ENCODE measurements around the gene INPP5A. TPM values are rescaled to one million over a fixed set of nuclear protein-coding genes. Genes with fewer than 3 reads are reported as not detected.
"Not testable (repeated sequence)": the region's sequence is repeated elsewhere in the genome, so short reads cannot be mapped to it uniquely, and the experiment has no call there.

The INPP5A gene, protein sequence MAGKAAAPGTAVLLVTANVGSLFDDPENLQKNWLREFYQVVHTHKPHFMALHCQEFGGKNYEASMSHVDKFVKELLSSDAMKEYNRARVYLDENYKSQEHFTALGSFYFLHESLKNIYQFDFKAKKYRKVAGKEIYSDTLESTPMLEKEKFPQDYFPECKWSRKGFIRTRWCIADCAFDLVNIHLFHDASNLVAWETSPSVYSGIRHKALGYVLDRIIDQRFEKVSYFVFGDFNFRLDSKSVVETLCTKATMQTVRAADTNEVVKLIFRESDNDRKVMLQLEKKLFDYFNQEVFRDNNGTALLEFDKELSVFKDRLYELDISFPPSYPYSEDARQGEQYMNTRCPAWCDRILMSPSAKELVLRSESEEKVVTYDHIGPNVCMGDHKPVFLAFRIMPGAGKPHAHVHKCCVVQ
- total RNA-seq (ENCODE audit: insufficient read depth, low replicate concordance): 103 TPM

GRCh38 chr10:132537684-132538001 is at the start of gene INPP5A:
INPP5A (plus strand) TSS chr10:132537787; CDS start chr10:132538097, 310 bp downstream.
- no peak for DNase-seq (ENCODE audit: low spot score)

- DNase-seq (ENCODE audit: low spot score): no peak
These were observed 49.3 kb upstream of the INPP5A start for GRCh38 chr10:132488231-132488821.

DNA sequence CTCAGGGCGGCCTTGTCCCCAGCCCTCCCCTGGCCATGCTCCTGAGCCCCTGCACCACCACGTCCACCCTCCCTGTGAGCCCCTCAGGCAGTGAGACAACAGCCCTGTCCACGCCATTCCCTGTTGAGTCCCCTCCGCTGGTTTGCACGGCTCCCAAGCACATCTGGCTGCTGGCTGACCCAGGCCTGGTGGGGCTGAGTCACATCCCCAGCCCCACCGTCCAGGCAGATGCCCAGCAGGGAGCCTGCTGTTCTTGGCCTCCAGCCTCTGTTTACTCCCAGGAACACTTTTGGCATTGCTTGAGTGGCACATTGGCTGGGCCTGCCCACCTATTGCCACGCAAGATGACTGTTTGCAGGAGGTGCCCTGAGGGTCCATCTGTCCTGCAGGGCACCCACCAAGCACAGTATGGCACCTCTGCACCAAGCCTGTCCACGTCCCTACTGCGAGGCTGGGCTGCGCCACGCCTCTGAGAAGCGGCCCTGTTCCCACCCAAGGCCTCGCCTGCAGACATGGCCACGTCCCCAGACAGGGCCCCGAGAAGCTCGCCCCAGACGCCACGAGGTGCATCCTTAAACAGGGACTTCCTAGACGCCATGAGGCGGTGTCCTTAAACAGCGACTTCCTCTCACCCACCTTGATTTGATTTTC is 48.4 kb upstream of the INPP5A start:
- no peak for DNase-seq (ENCODE audit: low spot score)

GRCh38 chr10:132489704-132490534 is 47.7 kb upstream of the INPP5A start:
- no peak for DNase-seq (ENCODE audit: low spot score)

GRCh38 chr10:132491534-132491933 is 46.1 kb upstream of the INPP5A start:
- not testable (repeated sequence) for DNase-seq (ENCODE audit: low spot score)

- peak; percentile 41 for DNase-seq (ENCODE audit: low spot score)
These were observed 45.1 kb upstream of the INPP5A start for GRCh38 chr10:132492323-132493025.

DNA sequence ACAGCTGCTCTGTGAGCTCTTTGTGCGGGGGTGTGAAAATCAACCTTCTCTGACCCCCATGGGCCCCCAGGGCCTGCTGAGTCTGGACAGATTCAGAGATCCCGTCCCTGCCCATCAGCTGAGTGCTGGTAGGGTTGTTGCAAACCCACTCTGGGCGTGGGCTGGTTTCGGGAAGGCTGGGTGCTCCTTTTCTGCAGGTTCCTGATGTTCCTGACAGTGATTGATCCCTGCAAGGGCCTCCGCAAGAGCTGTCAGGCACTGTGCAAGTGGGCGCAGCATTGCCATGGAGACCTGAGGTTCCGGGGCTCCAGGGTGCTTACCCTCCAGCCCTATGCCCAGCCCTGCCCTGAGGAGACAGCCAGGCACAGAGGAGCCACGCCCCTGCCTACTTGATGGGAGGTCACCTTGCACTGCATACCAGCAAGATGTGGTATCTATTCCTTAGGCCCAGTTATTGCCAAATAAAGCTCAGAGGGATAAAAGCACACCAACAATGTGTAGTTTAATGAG is 44.3 kb upstream of the INPP5A start:
- no peak for DNase-seq (ENCODE audit: low spot score)

- no peak for DNase-seq (ENCODE audit: low spot score)
These were observed 43.8 kb upstream of the INPP5A start for GRCh38 chr10:132493756-132494290.

DNA sequence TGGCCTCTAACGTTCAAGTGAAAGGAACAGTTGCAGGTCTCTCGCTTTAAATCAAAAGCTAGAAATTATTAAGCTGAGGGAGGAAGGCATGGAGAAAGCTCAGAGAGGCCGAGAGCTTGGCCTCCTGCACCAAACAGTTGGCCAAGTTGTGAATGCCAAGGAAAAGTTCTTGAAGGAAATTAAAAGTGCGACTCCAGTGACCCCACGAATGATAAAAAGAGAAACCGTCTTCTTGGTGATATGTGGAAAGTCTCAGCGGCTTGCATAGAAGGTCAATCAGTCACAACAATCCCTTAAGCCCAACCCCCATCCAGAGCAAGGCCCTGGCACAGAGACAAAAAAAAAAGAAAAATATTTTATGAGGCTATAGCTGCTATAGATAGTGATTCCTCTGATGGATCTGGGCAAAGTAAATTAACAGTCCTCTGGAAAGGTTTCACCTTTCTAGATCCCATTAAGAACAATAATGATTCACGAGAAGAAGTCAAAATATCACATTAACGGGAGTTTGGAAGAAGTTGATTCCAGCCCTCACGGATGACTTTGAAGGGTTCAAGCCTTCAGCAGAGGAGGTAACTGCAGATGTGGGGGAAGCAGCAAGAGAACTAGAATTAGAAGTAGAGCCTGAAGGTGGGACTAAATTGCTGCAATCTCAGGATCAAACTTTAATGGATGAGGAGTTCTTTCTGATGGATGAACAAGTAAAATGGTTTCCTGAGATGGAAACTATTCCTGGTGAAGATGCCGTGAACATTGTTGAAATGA is 42.5 kb upstream of the INPP5A start:
- DNase-seq (ENCODE audit: low spot score): no peak

- no peak for DNase-seq (ENCODE audit: low spot score)
These were observed 41.1 kb upstream of the INPP5A start for GRCh38 chr10:132496360-132497062.

DNA sequence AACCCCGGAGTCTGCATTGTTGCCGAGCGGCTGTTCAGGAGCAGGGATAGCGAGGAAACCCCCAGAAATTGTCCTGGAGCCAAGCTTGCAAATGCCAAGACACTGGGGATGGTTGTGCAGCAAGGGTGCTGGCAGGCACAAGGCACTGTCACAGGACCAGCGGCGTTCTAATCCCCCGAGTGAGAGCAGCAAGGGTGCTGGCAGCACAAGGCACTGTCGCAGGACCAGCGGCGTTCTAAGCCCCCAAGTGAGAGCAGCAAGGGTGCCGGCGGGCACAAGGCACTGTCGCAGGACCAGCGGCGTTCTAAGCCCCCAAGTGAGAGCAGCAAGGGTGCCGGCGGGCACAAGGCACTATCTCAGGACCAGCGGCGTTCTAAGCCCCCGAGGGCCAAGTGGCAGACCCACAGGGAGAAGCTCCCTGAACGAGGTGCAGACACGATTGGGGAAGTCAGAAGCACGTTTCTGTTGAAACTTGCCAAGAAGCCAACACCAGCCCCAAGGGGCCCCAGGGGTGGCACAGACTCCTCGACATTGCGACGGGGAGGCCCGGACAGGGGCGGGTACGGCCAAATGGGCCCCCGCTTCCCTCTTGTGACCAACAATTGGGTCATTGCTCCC is 40.4 kb upstream of the INPP5A start:
- no peak for DNase-seq (ENCODE audit: low spot score)

- DNase-seq (ENCODE audit: low spot score): no peak
These were observed 39.6 kb upstream of the INPP5A start for GRCh38 chr10:132497861-132498561.

DNA sequence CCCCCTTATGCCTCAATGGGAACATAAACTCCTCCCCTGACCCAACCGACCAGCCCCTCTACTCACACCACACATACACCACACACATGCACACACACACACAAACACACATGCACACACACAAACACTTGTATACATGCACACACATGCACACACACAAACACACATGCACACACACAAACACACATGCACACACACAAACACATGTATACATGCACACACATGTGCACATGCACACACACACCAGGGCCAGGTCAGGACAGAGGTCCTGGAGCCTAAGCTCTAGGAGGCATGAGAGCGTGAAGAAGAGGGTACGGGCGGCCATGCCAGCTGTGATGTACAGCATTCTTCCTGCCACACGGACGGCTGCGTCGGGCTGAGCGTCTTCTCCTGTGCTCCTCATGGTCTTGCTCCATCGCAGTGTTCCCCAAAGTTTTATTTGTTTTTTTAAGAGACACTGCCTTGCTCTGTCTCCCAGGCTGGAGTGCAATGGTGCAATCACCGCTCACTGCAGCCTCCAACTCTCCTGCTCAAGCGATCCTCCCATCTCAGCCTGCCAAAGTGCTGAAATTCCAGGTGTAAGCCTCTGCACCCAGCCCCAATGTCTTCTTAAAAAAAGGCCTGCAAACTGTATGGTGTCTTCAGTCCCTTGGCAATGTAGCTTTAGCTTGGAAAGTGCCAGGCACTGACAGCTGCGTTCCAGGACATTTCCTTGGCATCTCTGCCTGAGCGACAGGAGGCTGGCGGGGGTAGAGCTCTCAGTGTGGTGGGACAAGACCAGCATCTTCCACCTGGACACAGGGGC is 38.8 kb upstream of the INPP5A start:
- no peak for DNase-seq (ENCODE audit: low spot score)

GRCh38 chr10:132499367-132499685 is 38.3 kb upstream of the INPP5A start:
- DNase-seq (ENCODE audit: low spot score): no peak

GRCh38 chr10:132500781-132501415 is 36.7 kb upstream of the INPP5A start:
- DNase-seq (ENCODE audit: low spot score): no peak

DNA sequence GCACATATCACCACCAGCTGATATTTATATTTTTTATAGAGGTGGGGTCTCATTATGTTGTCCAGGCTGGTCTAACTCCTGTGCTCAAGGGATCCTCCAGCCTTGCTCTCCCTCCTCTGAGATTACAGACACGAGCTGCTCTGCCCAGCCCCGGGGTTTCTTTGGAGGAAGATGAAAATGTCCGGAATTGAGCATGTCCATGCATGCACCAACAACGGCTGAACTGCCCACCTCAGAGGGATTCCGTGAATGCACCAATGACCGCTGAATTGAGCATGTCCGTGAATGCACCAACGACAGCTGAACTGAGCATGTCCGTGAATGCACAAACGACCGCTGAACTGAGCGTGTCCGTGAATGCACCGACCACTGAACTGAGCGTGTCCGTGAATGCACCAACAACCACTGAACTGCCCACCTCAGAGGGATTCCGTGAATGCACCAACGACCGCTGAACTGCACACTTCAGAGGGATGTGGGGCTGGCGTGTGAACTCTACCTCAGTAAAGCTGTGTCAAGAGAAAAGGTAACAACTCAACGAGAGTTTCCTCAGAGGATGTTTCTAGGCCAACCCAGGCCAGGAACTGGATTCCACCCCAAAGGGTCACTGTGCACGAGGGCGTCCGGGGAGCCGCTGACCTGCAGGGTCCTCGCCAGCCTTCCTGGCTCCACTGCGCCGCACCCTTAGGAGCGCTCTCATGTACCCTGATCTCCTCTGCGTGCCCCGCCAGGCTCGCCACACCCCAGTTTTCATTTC is 34.9 kb upstream of the INPP5A start:
- DNase-seq (ENCODE audit: low spot score): no peak

Measured in umbilical cord (tissue), 2 donors.